ENCODE results near the gene UBE2Q1.

Gene UBE2Q1

GRCh38 chr1:154529308-154529707, 29.2 kb downstream of the UBE2Q1 start:
- TF ChIP-seq, protein P1, sequence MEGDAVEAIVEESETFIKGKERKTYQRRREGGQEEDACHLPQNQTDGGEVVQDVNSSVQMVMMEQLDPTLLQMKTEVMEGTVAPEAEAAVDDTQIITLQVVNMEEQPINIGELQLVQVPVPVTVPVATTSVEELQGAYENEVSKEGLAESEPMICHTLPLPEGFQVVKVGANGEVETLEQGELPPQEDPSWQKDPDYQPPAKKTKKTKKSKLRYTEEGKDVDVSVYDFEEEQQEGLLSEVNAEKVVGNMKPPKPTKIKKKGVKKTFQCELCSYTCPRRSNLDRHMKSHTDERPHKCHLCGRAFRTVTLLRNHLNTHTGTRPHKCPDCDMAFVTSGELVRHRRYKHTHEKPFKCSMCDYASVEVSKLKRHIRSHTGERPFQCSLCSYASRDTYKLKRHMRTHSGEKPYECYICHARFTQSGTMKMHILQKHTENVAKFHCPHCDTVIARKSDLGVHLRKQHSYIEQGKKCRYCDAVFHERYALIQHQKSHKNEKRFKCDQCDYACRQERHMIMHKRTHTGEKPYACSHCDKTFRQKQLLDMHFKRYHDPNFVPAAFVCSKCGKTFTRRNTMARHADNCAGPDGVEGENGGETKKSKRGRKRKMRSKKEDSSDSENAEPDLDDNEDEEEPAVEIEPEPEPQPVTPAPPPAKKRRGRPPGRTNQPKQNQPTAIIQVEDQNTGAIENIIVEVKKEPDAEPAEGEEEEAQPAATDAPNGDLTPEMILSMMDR (IDR thresholded peaks at IDR 0.05; ENCODE audit: low read length, missing control alignments) = no peak
- no peak overlapping the region for H3K4me3 ChIP-seq (replicated peaks; ENCODE audit: low read depth, low read length)
- no peak for DNase-seq (ENCODE audit: low read depth)

GRCh38 chr1:154527192-154527591, 31.3 kb downstream of the UBE2Q1 start:
- no peak for DNase-seq (ENCODE audit: low read depth)
- H3K4me3 ChIP-seq (replicated peaks; ENCODE audit: low read depth, low read length) = no peak overlapping the region
- TF ChIP-seq, protein P1 (IDR thresholded peaks at IDR 0.05; ENCODE audit: low read length, missing control alignments) = no peak

DNA sequence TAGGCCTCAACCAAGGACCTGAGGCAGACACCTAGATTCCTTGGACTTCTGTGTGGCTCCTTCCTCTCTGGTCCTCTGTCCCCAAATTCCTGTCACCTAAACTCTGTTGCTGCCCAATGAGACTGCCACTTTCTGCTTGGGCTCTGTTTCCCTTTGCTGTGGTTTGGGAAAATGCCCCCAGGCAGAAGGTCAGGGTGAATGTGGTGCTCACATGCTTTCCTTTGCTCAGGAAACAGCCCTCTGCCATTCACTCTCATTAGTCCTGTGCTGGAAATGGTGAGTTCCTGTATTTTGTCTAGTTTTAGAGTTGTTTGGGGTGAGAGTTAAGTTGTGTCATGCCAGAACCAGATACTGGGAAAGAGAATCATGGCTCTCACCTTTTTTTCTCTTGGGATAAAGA, 33.6 kb downstream of the UBE2Q1 start:
- TF ChIP-seq, protein P1 (IDR thresholded peaks at IDR 0.05; ENCODE audit: low read length, missing control alignments) = no peak
- no peak overlapping the region for H3K4me3 ChIP-seq (replicated peaks; ENCODE audit: low read depth, low read length)
- no peak for DNase-seq (ENCODE audit: low read depth)

DNA sequence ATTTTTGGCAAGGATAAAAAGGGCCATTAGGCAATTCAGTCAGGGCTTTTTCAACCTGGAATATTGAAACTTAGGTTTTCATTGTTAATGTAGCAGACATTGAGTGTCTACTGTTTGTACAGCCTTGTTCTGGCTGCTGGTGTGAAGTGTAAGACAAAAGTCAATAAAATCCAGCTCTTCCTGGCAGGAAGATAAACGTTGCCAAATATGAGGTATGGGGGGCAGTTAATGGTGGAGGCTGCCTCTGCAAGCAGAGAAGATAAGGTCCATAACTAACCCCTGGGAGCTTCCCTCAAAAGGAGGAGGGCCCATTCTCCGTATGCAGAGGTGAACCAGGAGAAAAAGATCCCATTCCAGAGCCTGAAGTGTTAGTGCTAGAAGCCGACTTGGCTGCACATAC, 36.8 kb downstream of the UBE2Q1 start:
- TF ChIP-seq, protein P1 (IDR thresholded peaks at IDR 0.05; ENCODE audit: low read length, missing control alignments) = no peak
- no peak overlapping the region for H3K4me3 ChIP-seq (replicated peaks; ENCODE audit: low read depth, low read length)
- no peak for DNase-seq (ENCODE audit: low read depth)

GRCh38 chr1:154520333-154520732, 38.1 kb downstream of the UBE2Q1 start:
- DNase-seq (ENCODE audit: low read depth) = peak; percentile 28
- TF ChIP-seq, protein P1 (IDR thresholded peaks at IDR 0.05; ENCODE audit: low read length, missing control alignments) = no peak
- H3K4me3 ChIP-seq (replicated peaks; ENCODE audit: low read depth, low read length) = no peak overlapping the region

DNA sequence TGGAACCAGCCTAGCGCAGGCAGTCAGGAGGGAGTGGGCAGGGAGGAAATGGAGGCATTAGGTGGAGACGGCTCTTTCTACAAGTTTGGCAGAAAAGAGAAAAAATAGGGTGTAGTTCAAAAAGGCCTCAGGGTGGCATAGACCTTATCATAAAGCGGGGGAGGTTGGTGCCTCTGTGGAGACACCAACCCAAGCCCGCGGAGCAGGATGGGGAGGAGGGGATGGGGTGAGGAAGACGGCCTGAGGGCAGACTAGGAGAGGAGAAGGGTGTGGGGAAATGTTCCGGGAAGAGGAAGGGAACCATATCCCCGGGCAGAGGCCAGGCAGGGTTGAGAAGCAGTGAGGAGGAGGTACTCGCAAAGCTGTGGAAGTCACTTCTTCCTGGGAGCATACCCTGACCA, 38.9 kb downstream of the UBE2Q1 start:
- TF ChIP-seq, protein P1 (IDR thresholded peaks at IDR 0.05; ENCODE audit: low read length, missing control alignments) = no peak
- H3K4me3 ChIP-seq (replicated peaks; ENCODE audit: low read depth, low read length) = no peak overlapping the region
- DNase-seq (ENCODE audit: low read depth) = no peak

- no peak for DNase-seq (ENCODE audit: low read depth)
- H3K4me3 ChIP-seq (replicated peaks; ENCODE audit: low read depth, low read length) = no peak overlapping the region
- TF ChIP-seq, protein P1 (IDR thresholded peaks at IDR 0.05; ENCODE audit: low read length, missing control alignments) = no peak
These were observed 40.8 kb downstream of the UBE2Q1 start for GRCh38 chr1:154517661-154518060.

All from fibroblast of pulmonary artery (primary cell).